Medulla oblongata (tissue), 1 donor: ENCODE data around the gene FKBP2.
A peak's percentile ranks its signal among the peaks of the same experiment; 100 is the strongest.

Experiments used
- DNase-seq: peaks from one replicate; pipeline ENCODE4 v3.0.0-alpha.2; 2015; ENCODE audit errors: extremely low spot score

FKBP2 gene

DNA sequence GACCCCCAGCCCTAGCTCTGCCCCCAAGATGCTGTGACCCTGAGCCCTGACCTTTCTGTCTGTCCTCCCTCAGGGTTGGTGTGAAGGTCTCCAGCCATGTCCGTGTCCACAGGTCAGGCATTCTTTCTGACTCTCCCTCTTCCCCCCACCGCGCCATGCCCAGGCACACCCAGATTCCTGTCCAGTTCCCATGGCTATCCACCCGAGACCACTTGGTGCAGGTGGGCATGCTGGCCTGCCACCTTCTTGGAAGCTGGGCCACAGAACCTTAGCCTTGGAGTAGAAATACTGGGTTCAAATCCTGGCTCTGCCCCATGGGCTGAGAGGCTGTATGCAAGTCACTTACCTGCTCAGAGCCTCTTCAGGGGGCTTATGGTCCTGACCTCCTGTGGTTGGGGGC is 8.1 kb downstream of the FKBP2 start:
- DNase-seq: no peak

GRCh38 chr11:64249563-64250414 is 8.9 kb downstream of the FKBP2 start:
- no peak for DNase-seq

- DNase-seq: no peak
Observed at GRCh38 chr11:64250415-64251015, 9.6 kb downstream of the FKBP2 start.

- DNase-seq: peak; percentile 71
Observed at GRCh38 chr11:64251016-64251752, 10.3 kb downstream of the FKBP2 start, which contains the start of gene PLCB3. Gene PLCB3 (plus strand): TSS chr11:64251530. CDS start chr11:64251650, 120 bp downstream.

DNA sequence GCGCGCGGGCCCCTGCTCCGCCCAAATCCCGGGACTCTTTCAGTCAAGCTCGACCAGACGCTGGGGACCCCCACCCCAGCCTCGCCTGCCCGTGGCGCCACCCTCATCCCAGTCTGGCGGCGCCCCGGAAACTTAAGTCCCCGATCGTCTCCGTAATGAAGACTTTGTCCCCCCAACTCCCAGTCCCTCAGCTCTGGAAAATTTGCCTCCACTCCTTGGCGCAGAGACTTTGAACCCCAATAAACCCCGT is 10.8 kb downstream of the FKBP2 start:
- DNase-seq: no peak

GRCh38 chr11:64252003-64252872 is 11.3 kb downstream of the FKBP2 start:
- no peak for DNase-seq

DNA sequence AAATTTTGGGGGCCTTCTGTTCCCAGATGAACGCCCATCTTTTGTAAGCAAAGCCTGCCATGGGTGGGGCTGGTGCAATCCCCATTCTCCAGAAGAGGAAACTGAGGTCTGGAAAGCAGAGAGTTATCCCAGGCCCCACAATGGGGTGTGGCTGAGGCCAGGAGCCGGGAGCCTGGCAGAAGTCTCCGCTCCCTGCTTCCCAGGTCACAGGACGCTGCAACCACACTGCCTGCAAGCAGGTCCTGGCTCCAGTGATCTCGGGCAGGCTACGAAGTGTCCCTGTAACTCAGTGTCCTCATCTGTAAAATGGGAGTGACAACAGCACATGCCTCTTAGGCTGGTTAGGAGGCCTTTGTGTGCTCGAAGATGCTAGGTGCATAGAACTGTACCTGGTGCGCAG is 12.1 kb downstream of the FKBP2 start:
- no peak for DNase-seq

DNA sequence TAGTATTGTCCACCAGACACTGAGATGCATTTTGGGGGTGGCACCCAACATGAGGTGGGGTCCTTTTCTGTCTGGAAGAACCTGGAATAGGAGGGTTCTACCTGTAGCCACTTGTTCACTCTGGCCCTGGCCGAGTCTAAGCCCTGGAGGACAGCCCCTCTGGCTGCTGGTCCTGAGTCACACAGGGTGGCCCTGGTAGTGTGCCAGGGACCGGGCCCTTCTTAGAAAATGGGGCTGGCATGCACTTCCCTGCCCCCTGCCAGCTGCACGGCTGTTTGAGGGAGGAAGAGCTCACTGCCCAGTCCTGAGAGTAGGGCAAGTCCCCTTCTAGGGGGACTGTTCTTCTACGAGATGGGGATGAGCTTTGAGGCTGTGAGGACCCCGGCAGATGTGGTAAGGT is 12.6 kb downstream of the FKBP2 start:
- peak; percentile 71 for DNase-seq

DNA sequence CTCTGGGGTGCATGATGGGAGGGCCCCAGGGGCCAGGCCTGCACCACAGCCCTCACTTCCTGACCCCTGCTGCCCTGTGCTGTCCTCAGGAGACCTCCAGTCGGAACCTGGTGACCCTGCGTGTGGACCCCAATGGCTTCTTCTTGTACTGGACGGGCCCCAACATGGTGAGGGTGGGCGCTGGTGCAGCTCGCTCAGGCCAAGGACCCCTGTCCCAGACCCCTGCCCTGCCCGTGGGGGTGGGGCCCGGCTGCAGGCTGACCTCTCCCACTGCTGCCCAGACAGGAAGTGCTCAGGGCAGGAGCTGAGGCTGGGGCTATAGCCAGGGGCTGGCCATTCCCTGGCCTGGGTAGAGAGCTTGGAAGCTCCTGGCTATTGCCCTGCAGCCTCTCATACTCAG is 13.4 kb downstream of the FKBP2 start:
- no peak for DNase-seq

GRCh38 chr11:64255135-64256128 is 14.5 kb downstream of the FKBP2 start:
- no peak for DNase-seq

DNA sequence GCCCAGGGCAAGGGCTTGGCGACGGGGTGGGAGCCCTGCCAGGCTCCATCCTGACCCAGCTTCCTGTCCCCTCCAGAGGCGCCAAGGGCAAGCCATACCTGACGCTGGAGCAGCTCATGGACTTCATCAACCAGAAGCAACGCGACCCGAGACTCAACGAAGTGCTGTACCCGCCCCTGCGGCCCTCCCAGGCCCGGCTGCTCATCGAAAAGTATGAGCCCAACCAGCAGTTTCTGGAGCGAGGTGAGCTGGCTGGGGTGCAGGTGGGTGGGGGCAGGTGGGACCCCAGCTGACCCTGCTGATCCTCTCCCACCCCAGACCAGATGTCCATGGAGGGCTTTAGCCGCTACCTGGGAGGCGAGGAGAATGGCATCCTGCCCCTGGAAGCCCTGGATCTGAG is 15.4 kb downstream of the FKBP2 start:
- DNase-seq: no peak

DNA sequence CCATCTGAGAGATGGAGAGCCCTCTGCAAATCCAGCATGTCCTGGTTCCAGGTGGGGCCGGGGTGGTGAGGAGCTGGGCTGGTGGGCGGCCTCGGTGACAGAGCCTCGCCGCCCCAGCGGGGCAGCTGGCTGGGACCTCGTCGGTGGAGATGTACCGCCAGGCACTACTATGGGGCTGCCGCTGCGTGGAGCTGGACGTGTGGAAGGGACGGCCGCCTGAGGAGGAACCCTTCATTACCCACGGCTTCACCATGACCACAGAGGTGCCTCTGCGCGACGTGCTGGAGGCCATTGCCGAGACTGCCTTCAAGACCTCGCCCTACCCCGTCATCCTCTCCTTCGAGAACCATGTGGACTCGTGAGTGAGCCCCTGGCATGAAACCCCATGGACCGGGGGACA is 17.5 kb downstream of the FKBP2 start:
- DNase-seq: no peak

DNA sequence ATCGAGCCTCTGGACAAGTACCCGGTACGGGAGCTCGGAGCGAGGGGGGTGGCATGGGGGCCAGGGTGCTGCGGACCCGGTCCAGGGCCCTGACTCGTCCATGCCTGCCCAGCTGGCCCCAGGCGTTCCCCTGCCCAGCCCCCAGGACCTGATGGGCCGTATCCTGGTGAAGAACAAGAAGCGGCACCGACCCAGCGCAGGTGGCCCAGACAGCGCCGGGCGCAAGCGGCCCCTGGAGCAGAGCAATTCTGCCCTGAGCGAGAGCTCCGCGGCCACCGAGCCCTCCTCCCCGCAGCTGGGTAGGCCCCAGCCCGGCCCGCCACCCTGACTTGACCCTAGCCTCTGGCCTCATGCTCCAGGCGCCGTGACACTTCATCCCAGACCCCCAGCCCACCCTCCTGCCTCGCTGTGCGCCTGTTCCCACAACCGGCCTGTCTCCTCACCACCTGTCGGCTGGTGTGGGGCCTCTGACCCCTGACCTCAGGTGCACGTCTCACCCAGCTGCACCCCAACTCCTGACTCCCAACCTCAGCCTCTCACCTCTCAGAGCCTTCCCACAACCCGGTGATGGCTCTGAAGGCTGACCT is 18.1 kb downstream of the FKBP2 start:
- DNase-seq: no peak

DNA sequence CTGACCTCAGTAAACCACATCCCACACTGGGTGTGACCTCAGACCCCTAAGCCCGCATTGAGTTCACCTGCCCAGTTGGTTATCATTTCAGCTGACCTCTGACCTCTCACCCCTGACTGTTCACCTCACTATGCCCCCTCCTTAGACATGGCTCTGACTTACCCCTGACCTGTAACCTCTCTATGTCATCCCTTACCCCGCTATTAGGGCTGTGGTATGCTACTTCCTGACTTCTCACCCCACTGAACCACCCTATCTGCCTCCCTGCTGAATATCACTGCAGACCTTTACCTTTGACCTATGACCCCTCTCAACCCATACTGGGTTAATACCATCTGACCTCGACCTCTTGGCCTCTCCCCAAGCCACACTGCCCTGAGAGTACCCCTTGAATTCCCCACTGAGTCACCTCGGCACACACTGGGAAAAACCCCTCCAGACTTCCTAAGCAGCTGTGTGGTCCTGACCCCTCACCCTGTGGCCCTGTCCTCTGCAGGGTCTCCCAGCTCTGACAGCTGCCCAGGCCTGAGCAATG is 18.7 kb downstream of the FKBP2 start:
- DNase-seq: no peak

DNA sequence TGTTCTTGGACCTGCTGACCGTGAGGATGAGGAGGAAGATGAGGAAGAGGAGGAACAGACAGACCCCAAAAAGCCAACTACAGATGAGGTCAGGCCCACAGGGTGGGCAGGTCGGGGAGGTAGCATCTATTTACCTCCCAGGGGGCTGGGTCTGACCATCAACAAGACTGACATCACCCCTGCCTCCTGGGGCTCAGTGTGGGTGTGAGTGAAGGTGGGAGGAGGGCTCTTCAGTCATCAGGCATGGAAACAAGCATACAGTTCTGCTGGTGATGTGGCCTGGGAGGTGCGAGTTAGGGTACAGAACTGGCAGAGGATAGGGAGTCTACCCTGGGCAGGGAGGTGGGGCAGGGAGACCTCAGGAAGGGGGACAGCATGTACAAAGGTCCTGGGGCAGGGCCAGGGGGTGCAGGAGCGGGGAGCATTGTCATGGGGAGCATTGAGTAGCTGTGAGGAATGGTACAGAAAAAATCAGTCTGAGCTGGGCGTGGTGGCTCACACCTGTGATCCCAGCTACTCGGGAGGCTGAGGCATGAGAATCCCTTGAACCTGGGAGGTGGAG is 19.3 kb downstream of the FKBP2 start:
- DNase-seq: no peak

DNA sequence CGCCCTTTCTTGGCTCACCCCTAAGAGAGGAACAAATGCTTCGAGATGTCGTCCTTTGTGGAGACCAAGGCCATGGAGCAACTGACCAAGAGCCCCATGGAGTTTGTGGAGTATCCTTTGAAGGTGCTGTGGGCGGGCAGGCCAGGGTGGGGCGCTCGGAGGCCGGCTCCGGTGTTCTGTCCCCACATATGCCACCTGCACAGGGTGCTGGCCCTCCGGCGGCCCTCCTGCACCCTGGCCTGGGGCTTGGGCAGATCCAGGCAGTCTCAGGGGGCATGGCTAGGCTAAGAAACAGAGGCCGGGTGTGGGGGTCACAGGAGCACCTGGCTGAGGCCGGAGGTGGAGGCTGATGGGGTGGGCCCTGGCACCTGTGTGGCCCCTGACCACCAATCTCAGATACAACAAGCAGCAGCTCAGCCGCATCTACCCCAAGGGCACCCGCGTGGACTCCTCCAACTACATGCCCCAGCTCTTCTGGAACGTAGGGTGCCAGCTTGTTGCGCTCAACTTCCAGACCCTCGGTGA is 20.7 kb downstream of the FKBP2 start:
- DNase-seq: no peak

DNA sequence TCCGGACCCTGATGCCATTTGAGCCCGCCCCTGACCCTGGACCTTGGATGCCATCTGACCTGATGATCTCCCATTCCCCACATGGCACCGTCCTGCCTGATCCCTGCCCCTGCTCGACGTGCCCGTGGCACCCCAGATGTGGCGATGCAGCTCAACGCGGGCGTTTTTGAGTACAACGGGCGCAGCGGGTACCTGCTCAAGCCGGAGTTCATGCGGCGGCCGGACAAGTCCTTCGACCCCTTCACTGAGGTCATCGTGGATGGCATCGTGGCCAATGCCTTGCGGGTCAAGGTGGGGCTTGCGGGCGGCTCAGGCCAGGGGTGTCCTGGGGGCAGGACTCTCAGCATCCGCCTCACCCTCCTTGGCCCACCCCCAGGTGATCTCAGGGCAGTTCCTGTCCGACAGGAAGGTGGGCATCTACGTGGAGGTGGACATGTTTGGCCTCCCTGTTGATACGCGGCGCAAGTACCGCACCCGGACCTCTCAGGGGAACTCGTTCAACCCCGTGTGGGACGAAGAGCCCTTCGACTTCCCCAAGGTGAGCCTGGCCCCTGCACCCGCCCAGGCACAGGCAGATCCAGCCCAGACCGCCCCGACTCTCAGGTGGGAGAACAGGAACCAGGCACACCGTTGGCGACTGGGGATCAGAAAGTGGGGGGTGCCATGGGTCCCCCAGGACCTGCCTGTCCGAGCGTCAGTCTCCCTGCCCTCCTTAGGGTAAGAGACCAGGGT is 21.5 kb downstream of the FKBP2 start:
- no peak for DNase-seq

DNA sequence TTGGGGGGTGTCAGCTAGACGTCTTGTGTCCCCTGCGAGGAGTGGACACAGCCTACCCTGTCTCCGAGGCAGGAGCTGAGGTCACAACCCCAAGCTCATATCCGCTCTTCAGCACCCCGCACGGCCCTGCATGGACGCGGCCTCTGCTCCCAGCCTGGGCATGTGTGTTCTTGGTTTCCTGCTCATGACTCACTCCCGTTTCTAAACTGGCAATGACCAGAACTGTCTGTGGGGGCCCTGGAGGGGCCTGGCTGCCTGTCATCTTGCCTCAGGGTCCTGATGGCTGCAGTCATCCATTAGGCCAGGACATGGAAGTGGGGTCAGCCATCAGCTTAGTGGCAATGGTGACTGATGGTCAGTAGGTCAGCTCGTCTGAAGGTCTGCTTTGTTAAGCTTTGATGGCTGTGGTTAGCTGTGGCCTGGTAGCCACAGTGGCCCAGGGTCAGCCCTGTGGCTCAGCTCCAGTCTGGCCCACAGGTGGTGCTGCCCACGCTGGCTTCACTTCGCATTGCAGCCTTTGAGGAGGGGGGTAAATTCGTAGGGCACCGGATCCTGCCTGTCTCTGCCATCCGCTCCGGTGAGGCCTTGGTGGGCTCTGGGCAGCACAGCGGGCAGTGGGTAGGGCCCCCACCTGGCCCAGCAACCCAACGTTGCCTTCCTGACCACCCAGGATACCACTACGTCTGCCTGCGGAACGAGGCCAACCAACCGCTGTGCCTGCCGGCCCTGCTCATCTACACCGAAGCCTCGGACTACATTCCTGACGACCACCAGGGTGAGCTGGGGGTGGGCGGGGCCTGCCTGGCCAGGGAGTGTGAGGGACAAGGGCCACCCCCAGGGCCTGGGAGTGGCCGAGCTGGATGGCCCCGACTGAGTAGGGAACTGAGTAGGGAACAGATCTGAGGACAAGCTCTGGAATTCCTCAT is 22.4 kb downstream of the FKBP2 start:
- DNase-seq: no peak
